ENCODE results near the gene CIB4.

The CIB4 gene

GRCh38 chr2:26550276-26551015 is 90.7 kb downstream of the CIB4 start:
- in situ Hi-C loops (cut with HindIII; ENCODE audit: low sequenced_read_pairs): no loop called here
- H3K4me3 ChIP-seq (ENCODE audit: low read depth, low read length): no peak overlapping the region
- no peak for TF ChIP-seq CTCF (IDR thresholded peaks at IDR 0.05; ENCODE audit: low read depth, low read length)

GRCh38 chr2:26542676-26543505 is 98.3 kb downstream of the CIB4 start:
- no peak for TF ChIP-seq CTCF (IDR thresholded peaks at IDR 0.05; ENCODE audit: low read depth, low read length)
- DNase-seq (ENCODE audit: low read depth, low spot score): no peak
- in situ Hi-C loops (cut with HindIII; ENCODE audit: low sequenced_read_pairs): no loop called here
- no peak overlapping the region for H3K4me3 ChIP-seq (ENCODE audit: low read depth, low read length)

More at GRCh38 chr2:26550276-26551015, 90.7 kb downstream of the CIB4 start:
- no peak for DNase-seq (ENCODE audit: low read depth, low spot score)

- no peak for DNase-seq (ENCODE audit: low read depth, low spot score)
- H3K4me3 ChIP-seq (ENCODE audit: low read depth, low read length): no peak overlapping the region
- no peak for TF ChIP-seq CTCF (IDR thresholded peaks at IDR 0.05; ENCODE audit: low read depth, low read length)
- in situ Hi-C loops (cut with HindIII; ENCODE audit: low sequenced_read_pairs): no loop called here
These were observed 99.0 kb downstream of the CIB4 start for GRCh38 chr2:26542194-26542455.

- DNase-seq (ENCODE audit: low read depth, low spot score): no peak
- TF ChIP-seq CTCF (IDR thresholded peaks at IDR 0.05; ENCODE audit: low read depth, low read length): no peak
- in situ Hi-C loops (cut with HindIII; ENCODE audit: low sequenced_read_pairs): no loop called here
- H3K4me3 ChIP-seq (ENCODE audit: low read depth, low read length): no peak overlapping the region
These were observed 99.6 kb downstream of the CIB4 start for GRCh38 chr2:26541401-26542193.

GRCh38 chr2:26540961-26541360 is 100.2 kb downstream of the CIB4 start:
- no peak for DNase-seq (ENCODE audit: low read depth, low spot score)
- in situ Hi-C loops (cut with HindIII; ENCODE audit: low sequenced_read_pairs): no loop called here
- no peak for TF ChIP-seq CTCF (IDR thresholded peaks at IDR 0.05; ENCODE audit: low read depth, low read length)
- no peak overlapping the region for H3K4me3 ChIP-seq (ENCODE audit: low read depth, low read length)

- H3K4me3 ChIP-seq (ENCODE audit: low read depth, low read length): no peak overlapping the region
- no peak for DNase-seq (ENCODE audit: low read depth, low spot score)
- in situ Hi-C loops (cut with HindIII; ENCODE audit: low sequenced_read_pairs): no loop called here
- TF ChIP-seq CTCF (IDR thresholded peaks at IDR 0.05; ENCODE audit: low read depth, low read length): no peak
These were observed 100.9 kb downstream of the CIB4 start for GRCh38 chr2:26540306-26540705.

All from astrocyte of the spinal cord (primary cell).